NCI-H526 (cell line): ENCODE results near the gene ZNF692.
"Not testable (repeated sequence)": the region's sequence is repeated elsewhere in the genome, so short reads cannot be mapped to it uniquely, and the experiment has no call there.

Source experiments
- DNase-seq, 2 experiments: peaks; one replicate each; lab custom pipeline; 2025; lab: John Stamatoyannopoulos, UW

ZNF692 gene

DNA sequence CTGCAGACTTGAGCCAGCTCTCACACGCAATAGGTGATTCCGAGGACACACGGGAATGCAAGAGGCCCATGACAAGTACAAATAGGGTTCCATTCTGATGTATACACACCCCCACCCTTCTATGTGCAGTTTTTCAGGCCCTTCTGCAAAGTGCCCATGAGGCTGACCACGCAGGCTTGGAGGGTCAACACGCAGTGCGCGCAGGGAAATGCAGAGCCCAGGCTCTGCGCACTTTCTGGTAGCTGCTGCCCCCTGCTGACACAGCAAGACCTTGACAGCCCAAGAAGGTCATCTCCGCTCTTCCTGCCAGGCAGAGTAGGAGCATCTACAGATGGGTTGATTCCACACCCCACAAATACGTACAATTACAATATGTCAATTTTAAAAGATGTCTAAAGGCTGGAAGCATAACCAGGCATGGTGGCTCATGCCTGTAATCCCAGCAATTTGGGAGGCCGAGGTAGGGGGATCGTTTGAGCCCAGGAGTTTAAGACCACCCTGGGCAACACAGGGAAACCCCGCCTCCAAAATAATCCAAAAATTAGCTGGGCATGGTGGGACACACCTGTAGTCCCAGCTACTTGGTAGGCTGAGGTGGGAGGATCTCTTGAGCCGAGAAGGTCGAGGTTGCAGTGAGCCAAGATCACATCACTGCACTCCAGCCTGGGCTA is 51.7 kb downstream of the ZNF692 start:
- peak in 1 of 2 experiments; percentile 49 for DNase-seq

- no peak for DNase-seq
Measured at GRCh38 chr1:248805876-248806275, 53.0 kb downstream of the ZNF692 start.

- DNase-seq, result no peak
Measured at GRCh38 chr1:248804771-248805681, 53.9 kb downstream of the ZNF692 start.

DNA sequence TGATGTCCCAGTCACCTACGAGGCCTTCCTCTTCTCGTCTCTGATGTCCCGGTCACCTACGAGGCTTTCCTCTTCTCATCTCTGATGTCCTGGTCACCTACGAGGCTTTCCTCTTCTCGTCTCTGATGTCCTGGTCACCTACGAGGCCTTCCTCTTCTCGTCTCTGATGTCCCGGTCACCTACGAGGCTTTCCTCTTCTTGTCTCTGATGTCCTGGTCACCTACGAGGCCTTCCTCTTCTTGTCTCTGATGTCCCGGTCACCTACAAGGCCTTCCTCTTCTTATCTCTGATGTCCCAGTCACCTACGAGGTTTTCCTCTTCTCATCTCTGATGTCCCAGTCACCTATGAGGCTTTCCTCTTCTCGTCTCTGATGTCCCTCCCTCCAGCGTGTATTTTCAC is 55.4 kb downstream of the ZNF692 start:
- not testable (repeated sequence) for DNase-seq

DNA sequence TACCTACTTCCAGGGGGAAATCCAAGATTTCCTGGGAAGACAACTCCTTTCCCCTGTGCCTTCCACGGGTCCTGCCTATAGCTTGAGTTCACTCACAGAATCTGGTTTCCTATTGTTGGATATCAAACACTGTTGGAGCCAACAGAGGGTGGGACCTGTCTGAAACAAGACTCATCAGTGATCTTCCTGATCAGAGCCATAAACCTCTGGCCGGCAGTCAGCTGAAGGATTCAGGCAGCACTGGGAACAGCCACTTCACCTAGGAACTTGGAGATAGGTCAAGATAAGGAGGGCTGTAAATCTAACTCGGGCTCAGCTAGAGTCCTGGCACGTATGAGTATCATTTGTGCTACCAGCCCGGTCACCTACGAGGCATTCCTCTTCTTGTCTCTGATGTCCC is 56.4 kb downstream of the ZNF692 start:
- DNase-seq, result no peak

- no peak for DNase-seq
Measured at GRCh38 chr1:248800459-248800858, 58.4 kb downstream of the ZNF692 start.
